ENCODE data around the gene PUS10.
"Not testable (repeated sequence)": the region's sequence is repeated elsewhere in the genome, so short reads cannot be mapped to it uniquely, and the experiment has no call there.

Gene PUS10

DNA sequence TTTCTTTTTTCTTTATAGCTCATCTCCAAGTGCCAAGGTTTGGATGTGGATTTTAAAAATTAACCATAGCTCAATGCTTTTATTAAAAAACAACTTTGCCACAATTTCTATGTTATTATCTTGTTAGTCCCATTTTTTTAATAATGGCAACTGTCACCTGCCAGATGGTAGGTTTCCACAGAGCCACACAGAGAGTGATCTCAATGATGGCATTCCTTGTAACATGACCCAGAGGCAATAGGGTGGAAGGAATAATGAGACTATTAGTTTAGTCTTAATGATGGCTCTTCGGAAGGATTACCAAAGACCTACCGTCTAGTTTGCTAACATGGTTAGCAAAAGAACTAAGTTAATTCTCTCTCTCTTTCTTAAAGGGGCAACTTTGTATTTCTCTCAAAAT lies 72.7 kb downstream of the PUS10 start:
- TF ChIP-seq, protein P1, sequence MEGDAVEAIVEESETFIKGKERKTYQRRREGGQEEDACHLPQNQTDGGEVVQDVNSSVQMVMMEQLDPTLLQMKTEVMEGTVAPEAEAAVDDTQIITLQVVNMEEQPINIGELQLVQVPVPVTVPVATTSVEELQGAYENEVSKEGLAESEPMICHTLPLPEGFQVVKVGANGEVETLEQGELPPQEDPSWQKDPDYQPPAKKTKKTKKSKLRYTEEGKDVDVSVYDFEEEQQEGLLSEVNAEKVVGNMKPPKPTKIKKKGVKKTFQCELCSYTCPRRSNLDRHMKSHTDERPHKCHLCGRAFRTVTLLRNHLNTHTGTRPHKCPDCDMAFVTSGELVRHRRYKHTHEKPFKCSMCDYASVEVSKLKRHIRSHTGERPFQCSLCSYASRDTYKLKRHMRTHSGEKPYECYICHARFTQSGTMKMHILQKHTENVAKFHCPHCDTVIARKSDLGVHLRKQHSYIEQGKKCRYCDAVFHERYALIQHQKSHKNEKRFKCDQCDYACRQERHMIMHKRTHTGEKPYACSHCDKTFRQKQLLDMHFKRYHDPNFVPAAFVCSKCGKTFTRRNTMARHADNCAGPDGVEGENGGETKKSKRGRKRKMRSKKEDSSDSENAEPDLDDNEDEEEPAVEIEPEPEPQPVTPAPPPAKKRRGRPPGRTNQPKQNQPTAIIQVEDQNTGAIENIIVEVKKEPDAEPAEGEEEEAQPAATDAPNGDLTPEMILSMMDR (conservative IDR thresholded peaks at IDR 0.05), result no peak
- H3K27ac ChIP-seq, result no peak overlapping the region

DNA sequence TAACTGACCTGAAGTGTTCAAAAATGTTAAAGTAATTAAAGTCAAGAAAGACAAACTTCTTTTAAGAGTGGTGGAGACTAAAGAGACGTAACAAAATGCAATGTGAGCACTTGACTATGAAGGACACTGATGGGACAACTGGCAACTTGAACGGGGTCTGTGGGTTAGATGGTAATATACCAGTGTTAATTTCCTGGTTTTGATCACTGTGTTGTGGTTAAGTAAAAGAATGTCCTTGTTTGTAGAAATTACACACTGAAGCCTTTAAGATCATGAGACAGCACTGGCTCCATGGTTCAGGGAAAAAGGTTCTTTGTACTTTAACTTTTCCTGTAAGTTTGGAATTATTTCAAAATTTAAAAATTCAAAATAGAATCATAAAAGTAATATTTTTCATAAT lies 78.4 kb downstream of the PUS10 start:
- no peak overlapping the region for H3K27ac ChIP-seq
- TF ChIP-seq, protein P1 (conservative IDR thresholded peaks at IDR 0.05), result no peak

DNA sequence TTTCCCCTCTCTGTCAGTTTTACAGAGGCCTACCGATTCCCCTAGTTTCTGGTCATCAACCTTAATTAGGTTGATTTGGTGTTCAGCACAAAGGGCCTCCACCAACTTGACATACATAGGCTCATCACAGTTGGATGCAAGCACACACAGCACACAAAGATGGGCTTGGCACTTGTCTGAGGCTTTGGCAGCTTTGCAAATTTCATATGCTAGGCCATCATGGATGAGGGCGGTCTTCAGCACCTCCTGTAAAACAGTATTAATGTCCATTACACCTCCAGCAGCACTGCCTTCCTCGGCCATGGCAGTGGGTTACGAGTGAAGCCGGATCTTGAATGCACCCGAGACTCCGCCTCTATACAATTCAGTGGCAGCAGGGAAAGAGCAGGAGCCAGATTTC lies 79.8 kb downstream of the PUS10 start:
- H3K27ac ChIP-seq, result no peak overlapping the region
- TF ChIP-seq, protein P1 (conservative IDR thresholded peaks at IDR 0.05), result no peak

DNA sequence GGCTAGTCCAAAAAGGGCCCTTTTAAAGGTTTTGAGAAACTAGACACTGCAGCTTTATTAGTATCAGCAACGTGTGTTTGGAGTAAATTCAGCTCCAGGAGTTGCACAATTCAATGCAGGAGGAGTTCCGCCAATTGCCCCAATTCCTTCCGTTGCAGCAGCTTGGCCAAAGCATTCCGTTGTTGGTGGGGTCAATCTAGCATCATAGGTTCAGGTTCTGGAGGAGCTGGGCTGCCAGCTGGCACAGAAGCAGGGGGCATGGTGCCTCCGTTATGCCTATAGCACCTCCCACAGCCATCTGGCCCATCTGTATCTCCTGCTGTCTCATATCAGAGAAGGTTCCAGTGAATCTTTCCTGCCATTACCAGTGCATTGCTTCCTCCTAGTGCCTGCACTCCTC lies 81.3 kb downstream of the PUS10 start:
- TF ChIP-seq, protein P1 (conservative IDR thresholded peaks at IDR 0.05), result no peak
- H3K27ac ChIP-seq, result no peak overlapping the region

DNA sequence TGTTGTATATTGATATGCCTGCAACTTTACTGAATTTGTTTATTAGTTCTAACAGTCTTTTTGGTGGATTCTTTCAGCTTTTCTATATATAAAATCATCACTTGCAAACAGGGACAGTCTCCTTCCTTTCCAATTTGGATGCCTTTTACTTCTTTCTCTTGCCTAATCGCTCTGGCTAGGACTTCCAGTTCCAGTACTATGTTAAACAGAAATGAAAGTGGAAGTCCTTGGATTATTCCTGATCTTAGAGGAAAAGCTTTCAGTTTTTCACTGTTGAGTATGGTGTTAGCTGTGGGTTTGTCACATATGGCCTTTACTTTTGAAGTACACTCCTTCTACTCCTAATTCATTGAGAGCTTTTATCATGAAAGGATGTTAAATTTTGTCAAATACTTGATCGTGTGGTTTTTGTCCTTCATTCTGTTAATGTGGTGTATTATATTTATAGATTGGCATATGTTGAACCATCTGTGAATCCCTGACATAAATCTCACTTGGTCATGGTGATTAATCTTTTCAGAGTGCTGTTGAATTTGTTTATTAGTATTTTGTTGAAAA lies 83.8 kb downstream of the PUS10 start:
- TF ChIP-seq, protein P1 (conservative IDR thresholded peaks at IDR 0.05), result no peak

DNA sequence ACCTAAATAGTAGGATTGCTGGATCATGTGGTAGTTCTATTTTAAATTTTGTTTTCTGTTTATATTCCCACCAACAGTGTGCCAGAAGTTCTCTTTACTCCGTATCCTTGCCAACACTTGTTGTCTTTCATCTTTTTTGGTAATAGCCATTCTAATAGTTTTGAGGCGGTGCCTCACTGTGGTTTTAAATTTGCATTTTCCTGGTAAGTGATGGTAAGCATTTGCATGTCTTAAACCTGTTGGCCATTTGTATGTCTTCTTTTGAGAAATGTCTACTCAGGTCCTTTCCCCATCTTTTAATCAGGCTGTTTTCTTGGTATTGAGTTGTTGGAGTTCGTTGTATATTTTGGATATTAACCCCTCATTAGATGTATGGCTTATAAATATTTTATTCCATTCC lies 85.1 kb downstream of the PUS10 start:
- no peak overlapping the region for H3K27ac ChIP-seq
- TF ChIP-seq, protein P1 (conservative IDR thresholded peaks at IDR 0.05), result no peak

More for the DNA sequence above, 83.8 kb downstream of the PUS10 start:
- H3K27ac ChIP-seq, result no peak overlapping the region

DNA sequence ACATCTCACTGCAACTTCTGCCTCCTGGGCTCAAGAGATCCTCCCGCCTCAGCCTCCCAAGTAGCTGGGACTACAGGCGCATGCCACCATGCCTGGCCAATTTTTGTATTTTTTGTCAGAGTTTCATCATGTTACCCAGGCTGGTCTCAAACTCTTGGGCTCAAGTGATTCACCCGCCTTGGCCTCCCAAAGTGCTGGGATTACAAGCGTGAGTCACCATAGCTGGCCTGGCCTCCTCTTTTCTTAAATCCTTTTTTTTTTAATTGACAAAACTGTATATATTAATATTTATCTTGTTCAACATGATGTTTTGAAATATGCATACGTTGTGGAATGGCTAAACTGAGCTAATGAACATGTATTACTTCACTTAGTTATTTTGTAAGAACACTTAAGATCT lies 86.0 kb downstream of the PUS10 start:
- H3K27ac ChIP-seq, result not testable (repeated sequence)

DNA sequence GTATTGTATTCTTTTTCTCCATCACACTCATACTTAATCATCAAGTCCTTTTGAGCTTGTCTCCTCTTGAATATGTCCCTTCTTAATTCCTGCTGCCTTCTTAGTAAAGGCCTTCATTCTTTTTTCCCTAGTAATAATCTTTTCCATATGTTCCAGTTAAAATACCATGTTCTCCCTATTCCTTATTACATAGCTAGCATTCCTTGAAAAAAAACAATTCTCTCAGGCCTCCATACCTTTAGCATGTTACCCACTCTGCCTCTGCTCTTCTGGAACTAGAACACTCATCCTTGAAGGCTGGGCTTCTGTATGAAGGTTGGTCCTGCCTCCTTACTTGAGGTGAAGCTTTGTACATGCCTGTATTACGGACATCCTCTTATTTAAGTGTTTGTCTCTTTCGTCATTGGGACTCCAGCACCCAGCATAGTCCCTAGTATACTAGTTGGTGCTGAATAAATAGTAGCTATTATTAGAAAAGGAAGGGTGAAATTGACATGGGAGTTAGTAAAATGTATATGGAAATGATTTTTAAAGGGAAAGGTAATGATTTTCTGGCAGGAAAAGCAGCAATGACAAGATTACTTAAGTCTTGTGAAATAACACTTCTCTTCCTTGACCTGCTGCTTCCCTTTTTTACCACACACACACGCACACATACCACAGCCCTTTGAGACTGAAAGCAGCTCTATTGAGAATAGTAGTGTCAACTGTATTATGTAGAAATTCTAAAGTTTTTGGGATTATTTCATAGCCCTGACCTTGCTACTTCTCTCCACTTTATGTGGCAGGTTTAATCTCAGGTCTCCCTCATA lies 91.1 kb downstream of the PUS10 start:
- H3K27ac ChIP-seq, result no peak overlapping the region
- TF ChIP-seq, protein P1 (conservative IDR thresholded peaks at IDR 0.05), result no peak
